Left renal cortex interstitium (tissue), 4 donors: ENCODE measurements around the gene AVPR2. TPM values are rescaled to one million over a fixed set of nuclear protein-coding genes. Genes with fewer than 3 reads are reported as not detected.

Source experiments
- DNase-seq, 4 donors: peaks; one replicate each; pipeline ENCODE4 v3.0.0-alpha.2; 2013; ENCODE audit warnings: low read depth in 4 of 4, low spot score in 2 of 4, missing footprints in 1 of 4
- polyA plus RNA-seq, 4 donors: library from polyadenylated mRNA; unstranded; fragments of 120-200 nt; gene quantifications; one replicate each; pipeline ENCODE4 v1.2.1, GENCODE V29; 2013; ENCODE audit not compliant: insufficient read length in 4 of 4

The AVPR2 gene
- polyA plus RNA-seq, 4 donors, result 1.1 to 4.7 (median 3.3) TPM

DNA sequence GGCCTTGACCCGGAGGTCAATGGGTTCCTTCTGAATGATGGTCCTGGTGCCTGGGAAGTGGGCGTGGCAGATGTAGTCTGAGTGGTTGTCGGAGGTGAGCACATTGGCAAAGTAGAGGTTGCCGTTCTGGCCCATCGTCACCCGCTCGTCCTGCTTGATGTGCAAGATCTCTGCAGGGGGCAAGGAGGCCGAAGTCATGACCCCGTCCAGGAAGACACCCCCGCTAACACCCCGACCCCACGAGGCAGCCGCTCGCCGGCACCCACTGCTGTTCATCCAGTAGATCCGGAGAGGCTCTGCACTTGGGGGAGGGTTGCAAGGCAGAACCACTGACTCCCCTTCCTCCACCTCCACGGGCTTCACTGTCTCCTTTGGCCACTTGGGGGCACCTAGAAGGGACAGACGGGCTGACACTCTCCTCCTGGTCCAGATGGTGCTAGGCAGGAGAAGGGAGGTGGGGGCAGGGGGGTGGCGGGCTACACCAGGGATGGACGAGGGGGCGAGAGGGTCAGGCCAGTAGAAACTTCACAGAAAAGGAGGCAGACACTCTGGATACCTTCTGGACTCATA, 33.6 kb upstream of the AVPR2 start:
- DNase-seq, result no peak

DNA sequence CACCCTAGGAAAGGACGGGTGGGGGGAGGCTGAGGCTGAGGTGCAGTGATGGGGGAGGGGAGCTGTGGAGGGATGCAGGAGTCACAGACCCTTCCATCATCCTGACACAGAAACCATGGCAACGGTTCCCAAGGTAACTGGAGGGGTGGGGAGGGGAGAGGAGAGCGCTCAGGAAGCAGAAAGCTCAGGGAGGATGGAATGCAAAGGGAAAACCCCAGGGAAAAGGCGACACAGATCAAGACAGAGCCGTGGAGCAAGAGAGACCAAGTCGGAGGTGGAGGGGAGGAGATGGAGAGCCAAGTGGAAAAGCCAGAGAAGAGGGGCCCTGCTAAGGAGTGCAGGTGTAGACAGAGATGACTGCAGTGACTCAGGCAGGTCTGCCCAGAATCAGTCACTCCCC, 33.0 kb upstream of the AVPR2 start:
- no peak for DNase-seq

DNA sequence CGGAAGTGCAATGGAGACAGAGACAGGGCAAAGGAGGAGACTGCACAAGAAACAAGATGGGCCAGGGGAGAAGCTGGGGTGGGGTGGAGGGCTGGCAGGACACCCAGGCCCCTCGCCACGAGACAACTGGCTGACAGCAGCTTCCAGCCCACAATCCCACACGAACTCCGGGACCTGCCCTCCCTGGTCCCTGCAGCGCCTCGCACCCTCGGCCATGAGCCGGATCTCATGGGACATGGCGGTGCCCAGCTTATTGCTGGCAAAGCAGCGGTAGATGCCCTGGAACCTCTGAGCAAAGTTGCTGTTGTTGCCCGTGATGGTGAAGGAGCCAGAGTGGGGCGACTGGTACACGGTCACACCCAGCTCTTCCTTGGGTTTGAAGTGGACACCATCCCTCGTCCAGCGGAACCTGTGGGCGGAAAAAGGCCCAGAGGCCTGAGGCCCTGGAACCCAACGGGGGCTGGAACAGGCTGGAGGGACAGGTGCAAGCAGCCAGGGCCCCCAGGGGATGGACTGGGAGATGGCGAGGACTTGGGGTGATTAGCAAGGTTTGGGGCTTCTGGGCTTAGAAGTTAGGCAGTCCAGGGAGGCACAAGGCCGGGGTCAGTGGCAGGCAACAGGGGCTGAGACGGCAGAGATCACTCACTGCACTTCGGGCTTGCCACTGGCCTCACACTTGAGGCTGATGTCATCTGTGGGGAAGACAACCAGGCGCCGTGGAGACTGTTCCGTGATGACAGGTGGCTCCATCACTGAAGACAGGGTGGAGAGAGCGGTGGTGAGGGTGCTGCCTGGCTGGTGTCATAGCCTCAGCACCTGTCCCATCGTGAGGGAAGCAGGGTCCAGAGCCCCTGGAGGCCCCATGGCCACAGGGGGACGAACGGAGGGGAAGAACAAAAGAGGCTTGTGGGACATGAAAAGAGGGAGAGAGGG, 32.3 kb upstream of the AVPR2 start:
- DNase-seq, result no peak

- no peak for DNase-seq
Measured at GRCh38 chrX:153873282-153874084, 31.0 kb upstream of the AVPR2 start.

- DNase-seq, result no peak
Measured at GRCh38 chrX:153874085-153874365, 30.4 kb upstream of the AVPR2 start.

GRCh38 chrX:153874366-153875125, 29.9 kb upstream of the AVPR2 start:
- DNase-seq, result no peak

- peak in 2 of 4 donors; percentile 24 to 31 for DNase-seq
Measured at GRCh38 chrX:153875391-153876111, 28.9 kb upstream of the AVPR2 start.

DNA sequence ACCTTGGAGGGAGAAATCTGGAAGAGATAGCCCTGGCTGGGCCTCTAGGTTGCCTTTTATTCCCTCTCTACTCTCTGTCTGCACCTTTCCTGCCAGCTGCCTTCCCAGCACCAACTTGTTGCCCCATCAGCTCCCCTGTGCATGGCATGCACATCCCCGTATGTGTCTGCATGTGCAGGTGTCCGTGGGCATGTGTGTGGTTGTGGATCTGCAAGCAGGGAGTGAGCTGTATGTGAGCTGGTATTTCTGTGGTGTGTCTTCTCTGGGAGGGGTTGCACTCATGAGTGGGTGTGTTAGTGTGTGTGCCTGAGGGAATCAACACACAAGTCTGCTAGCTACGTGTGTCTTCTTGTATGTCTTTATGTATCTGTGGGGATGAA, 28.4 kb upstream of the AVPR2 start:
- DNase-seq, result no peak

- no peak for DNase-seq
Measured at GRCh38 chrX:153877571-153878261, 26.8 kb upstream of the AVPR2 start.

- DNase-seq, result no peak
Measured at GRCh38 chrX:153878345-153878744, 26.1 kb upstream of the AVPR2 start.

GRCh38 chrX:153878969-153879653, 25.4 kb upstream of the AVPR2 start:
- no peak for DNase-seq

DNA sequence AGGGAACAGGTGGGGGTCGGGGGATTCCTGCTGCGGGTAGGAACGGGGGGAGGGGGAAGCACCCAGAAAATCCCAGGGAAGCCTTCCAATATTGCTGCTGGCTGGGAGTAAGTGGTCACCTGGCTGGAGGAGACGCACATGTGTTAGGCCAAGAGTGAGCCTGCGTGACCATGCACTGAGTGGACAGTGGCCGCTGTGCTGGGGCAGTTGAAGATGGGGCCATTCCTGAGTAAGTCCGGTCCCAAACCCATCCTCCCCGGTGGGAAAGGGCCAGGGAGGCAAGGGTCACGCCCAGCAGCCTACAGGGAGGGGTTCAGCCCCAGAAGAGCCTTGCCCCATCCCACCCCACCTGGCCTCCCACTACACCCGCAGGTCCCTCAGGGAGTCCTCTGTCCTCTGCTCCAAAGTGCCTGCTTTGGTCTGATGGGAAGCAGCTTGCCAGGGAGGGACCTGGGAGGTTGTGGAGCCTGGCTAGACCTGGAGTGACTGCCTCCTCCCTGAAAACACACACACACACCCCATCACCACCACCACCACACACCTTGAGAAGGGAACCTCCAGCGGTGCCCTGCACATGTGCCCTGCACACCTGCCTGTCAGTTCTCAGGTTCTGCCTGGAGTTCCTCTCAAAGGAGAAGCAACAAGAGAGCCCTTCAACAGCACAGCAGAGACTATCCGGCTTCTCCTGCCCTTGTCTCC, 24.6 kb upstream of the AVPR2 start:
- DNase-seq, result no peak

- DNase-seq, result no peak
Measured at GRCh38 chrX:153880440-153880815, 24.0 kb upstream of the AVPR2 start.

DNA sequence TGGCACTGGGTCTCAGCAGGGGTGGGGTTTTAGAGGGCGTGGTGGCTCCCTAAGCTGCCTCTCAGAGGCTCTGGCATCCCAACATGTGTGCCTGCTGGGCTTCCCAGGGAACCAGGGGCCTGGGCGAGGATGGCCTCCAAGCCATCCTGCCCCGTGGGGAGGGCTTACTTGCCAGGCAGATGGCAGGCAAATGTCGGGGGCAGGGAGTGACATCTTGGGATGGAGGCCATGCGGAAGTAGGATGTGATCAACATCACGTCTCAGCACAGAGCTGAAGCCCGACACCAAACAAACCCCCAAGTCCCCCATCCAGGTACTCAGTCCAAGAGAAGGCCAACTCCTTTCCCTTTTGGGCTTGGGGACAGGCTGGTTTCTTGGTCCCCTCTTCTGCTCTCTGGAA, 23.2 kb upstream of the AVPR2 start:
- DNase-seq, result no peak

DNA sequence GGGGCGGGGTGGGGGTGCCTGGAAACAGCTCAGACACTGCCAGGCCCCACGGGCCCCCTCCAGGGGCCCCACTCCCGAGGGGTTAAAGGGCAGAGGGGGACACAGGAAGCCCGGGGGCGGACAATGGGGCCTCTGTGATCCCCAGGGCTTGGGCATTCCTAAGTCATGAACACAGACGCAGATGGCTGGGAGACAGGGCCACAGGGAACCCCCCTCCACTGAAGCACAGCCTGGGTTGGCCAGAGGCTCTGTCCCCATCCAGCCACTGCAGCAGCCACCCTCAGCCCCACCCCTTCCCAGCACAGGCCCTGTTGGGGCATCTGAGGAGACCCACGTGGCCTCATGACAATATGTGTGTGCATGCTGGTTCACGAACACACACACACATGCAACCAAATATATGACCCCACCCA, 22.4 kb upstream of the AVPR2 start:
- no peak for DNase-seq

GRCh38 chrX:153882557-153882956, 21.9 kb upstream of the AVPR2 start:
- no peak for DNase-seq

DNA sequence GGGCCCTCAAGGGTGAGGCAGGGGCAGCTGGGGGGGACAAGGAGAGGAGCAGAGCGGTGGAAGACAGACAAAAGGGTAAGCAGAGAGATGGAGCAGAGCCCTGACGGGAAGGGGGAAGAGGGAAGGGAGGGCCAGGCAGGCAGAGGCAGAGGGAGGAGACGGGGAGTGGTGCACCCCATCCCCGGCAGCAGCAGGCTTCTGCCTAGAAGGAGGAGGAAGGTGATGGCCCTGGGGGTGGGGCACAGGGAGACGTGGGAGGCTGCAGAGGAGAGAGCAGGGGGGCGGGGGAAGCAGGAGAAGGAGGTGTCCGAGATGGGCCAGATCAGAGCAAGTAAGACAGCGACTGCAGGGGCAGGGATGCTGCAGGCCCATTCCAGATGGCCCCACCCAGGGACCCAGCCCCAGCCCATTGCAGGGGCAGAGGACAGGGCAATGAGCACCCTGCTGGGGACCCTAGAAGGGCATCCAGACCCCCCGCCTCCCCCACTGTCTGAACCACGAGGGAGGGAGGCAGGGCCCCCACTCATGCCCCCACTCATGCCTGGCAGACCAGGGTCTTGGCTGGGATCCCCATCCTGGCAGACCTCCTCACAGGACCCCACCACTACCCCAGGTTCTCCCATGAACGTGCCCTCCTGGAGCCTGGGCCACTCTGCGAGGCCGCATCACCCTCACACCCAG, 21.2 kb upstream of the AVPR2 start:
- DNase-seq, result no peak

DNA sequence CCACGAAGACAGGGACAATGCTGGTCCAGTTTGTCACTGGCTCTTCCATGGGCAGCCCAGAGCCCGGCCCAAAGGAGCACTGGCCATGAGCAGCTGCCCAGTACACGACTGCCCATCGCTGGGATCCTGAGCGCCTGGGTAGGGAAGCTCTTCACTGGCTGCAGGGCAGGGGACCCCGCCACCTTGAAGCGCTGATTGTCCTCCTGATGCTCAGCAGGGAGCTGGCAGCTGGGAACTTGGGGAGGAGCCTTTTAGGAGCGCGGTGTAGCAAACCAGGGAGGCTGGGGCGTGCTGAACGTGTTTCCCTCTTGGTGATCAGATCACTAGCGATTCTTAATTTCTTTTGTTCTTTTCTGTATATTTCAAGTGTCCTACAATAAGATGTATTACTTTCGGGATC, 20.3 kb upstream of the AVPR2 start:
- no peak for DNase-seq
